D721Med (cell line): ENCODE data around the gene GADD45GIP1.
"Not testable (repeated sequence)": the region's sequence is repeated elsewhere in the genome, so short reads cannot be mapped to it uniquely, and the experiment has no call there.

Experiments
- DNase-seq: peaks from one replicate; pipeline ENCODE4 v3.0.0; 2011; ENCODE audit warnings: low spot score; ENCODE audit not compliant: insufficient read length
- FAIRE-seq: peaks from 2 replicates; lab custom pipeline; 2011; peaks lifted over from hg19 to GRCh38; lab: Jason Lieb, UNC
- TF ChIP-seq, protein P1 (sequence below): IDR thresholded peaks from 2 replicates; pipeline ENCODE4 v1.5.1; 2012; ENCODE audit warnings: mild to moderate bottlenecking, control low read depth; ENCODE audit not compliant: insufficient read depth; ENCODE audit errors: missing control alignments

GADD45GIP1 gene

DNA sequence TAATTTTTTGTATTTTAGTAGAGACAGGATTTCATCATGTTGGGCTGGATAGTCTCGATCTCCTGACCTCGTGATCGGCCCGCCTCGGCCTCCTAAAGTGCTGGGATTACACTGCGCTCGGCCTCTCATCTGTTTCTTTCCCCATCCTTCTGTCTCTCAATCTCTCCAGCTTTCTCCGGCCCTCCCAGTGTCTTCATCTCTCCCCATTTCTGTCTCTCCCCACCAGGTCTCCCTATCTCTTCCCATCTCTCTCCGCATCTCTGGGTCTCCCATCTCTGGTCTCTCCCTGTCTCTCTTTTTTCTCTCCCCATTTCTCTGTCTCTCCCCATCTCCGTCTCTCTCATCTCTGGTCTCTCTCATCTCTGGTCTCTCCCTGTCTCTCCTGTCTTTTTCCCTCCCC, 26.1 kb upstream of the GADD45GIP1 start:
- DNase-seq (no peak), FAIRE-seq (no peak)
- TF ChIP-seq, protein P1, sequence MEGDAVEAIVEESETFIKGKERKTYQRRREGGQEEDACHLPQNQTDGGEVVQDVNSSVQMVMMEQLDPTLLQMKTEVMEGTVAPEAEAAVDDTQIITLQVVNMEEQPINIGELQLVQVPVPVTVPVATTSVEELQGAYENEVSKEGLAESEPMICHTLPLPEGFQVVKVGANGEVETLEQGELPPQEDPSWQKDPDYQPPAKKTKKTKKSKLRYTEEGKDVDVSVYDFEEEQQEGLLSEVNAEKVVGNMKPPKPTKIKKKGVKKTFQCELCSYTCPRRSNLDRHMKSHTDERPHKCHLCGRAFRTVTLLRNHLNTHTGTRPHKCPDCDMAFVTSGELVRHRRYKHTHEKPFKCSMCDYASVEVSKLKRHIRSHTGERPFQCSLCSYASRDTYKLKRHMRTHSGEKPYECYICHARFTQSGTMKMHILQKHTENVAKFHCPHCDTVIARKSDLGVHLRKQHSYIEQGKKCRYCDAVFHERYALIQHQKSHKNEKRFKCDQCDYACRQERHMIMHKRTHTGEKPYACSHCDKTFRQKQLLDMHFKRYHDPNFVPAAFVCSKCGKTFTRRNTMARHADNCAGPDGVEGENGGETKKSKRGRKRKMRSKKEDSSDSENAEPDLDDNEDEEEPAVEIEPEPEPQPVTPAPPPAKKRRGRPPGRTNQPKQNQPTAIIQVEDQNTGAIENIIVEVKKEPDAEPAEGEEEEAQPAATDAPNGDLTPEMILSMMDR: no peak

DNA sequence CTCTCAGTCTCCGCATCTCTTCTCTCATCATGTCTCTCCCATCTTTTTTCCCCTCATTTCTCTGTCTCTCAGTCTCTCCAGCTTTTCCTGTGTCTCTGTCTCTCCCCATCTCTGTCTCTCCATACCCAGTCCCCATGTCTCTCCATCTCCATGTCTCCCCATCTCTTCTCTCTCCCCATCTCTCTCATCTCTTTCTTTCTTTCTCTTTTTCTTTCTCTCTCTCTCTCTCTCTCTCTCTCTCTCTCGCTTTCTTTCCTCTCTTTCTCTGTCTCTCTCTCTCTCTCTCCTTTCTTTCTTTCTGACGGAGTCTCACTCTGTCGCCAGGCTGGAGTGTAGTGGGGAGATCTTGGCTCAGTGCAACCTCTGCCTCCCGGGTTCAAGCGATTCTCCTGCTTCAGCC, 25.6 kb upstream of the GADD45GIP1 start:
- TF ChIP-seq, protein P1: no peak

DNA sequence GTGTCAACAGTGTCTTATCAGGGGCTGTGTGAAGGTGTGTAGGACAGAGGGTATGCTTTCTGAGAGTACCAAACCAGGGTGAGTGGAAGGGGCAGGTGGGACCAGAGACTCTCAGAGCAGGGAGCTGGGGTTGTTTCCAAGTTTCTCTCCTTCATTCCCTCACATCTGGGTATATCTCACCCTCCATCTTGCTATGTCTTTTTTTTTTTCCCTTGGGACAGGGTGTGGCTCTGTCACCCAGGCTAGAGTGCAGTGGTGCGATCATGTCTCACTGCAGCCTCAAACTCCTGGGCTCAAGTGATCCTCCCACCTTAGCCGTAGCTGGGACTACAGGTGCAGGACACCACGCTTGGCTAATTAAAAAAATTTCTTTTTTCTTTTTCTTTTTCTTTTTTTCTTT, 23.0 kb upstream of the GADD45GIP1 start:
- DNase-seq: no peak

More for the DNA sequence above, 25.6 kb upstream of the GADD45GIP1 start:
- DNase-seq (no peak), FAIRE-seq (no peak)

DNA sequence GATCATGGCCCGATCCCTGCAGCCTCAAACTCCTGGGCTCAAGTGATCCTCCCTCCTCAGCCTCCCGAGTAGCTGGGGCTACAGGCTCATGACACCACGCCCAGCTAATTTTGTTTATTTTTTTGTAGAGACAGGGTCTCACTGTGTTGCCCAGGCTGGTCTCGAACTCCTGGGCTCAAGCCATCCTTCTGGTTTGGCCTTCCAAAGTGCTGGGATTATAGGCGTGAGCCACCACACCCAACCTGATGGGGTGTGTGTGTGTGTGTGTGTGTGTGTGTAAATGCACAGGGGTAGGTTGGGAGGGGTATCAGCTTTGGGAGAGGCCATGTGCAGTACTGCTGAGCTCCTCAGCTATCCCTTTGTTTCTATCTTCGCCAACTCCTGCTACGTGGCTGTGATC, 19.1 kb upstream of the GADD45GIP1 start:
- not testable (repeated sequence) for DNase-seq, FAIRE-seq

More for the DNA sequence above, 23.0 kb upstream of the GADD45GIP1 start:
- FAIRE-seq: no peak
- TF ChIP-seq, protein P1: no peak

DNA sequence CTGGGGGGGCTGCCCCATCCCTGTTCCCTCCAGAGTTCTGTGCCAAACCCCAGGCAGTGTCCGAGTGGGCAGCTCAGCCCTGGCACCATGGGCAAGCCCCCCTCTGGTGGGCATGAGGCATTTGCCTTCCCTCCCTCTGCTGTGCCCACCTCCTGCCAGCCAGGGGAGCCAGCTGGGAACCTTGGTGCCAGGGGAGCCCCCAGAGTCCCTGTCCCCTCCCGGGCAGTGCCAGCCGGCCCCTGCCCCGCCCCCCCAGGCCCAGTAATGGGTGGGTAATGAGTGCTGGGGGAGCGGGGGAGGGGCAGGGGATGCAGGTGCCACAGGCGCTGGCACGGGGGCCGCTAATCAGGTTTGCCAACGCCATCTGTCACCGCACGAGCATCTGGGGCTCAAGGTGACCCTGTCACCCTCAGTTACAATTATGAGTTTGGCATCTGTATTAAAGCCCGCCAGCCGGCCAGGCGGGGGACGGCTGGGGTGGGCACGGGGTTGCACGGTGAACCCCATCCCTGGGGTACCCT, 18.3 kb upstream of the GADD45GIP1 start:
- TF ChIP-seq, protein P1: no peak
- FAIRE-seq: no peak
- no peak for DNase-seq

DNA sequence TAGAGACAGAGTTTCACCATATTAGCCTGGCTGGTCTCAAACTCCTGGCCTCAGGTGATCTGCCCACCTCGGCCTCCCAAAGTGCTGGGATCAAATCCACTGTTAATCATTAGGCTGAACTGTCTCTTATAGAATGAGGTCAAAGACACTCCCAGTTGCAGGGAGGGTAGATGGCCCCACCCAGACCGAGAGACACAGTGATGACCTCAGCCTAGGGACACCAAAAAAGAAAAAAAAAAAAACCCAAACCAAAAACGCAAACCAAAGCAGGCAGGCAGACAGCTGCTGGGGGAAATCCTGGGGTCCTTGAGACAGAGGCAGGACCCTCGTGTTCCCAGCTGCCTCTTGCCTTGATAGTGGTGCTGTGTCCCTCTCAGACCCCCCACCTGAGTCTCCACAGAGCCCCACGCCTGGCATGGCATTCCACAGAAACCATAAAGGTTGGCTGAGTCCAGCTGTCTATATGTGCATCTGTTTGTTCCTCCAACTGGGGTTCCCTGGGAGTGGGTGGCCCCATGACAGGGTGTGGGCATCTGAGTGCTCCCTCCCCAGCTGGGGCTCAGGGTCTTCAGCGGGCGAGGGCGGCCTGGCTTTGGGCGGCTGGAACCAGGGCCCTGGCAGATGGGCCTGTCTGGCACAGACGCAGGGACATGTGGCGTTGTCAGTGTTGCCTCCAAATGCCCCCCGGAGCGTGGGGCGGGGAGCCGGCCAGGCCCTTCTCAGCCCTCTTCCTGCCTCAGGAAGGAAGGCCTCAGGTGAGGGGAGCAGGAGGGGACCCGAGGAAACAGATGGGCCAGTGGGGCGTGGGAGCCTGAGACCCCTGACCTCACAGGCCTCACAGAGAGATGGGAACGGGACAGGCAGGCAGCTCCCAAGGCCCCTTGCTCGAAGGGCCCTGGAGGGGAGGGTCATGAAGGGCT, 17.5 kb upstream of the GADD45GIP1 start:
- FAIRE-seq: no peak

DNA sequence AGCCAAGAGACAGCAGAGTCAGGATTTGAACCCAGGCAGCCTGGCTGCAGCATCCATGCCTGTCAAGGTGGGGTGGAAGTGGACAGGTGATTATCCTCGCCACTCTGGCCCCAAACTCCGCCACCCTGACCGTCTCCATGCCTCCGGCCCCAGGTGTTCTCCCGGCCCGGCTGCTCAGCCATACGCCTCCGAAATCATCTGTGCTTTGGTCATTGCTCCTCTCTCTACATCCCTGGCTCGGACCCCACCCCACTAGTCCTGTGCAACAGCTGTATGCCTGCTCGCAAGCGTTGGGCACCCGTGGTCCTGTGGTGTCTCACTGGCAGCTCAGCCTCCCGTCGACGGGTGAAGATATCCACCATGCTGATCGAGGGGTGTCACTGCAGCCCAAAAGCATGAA, 16.2 kb upstream of the GADD45GIP1 start:
- DNase-seq (no peak), FAIRE-seq (no peak)
- TF ChIP-seq, protein P1: no peak

More for the DNA sequence above, 17.5 kb upstream of the GADD45GIP1 start:
- TF ChIP-seq, protein P1: no peak
- DNase-seq: no peak
